PC-3 (cell line): ENCODE measurements around the gene DUSP28.

ENCODE experiments used
- CTCF ChIP-seq: fragments of 300-600 bp; sonication (generic); conservative IDR thresholded peaks from 2 replicates; pipeline ENCODE4 v1.5.1; 2017; ENCODE audit warnings: antibody characterized with exemption, low read depth, mild to moderate bottlenecking, low read length
- EZH2phosphoT487 ChIP-seq: fragments of 300-600 bp; sonication (generic); IDR thresholded peaks from 2 replicates; pipeline ENCODE4 v1.6.1; 2018; ENCODE audit warnings: mild to moderate bottlenecking, antibody characterized with exemption, low read length, borderline replicate concordance

- TF ChIP-seq EZH2phosphoT487 = no peak
- TF ChIP-seq CTCF = no peak
Measured at GRCh38 chr2:240567872-240568677, 7.9 kb downstream of the DUSP28 start, which contains the start of gene RNPEPL1.
